ENCODE measurements around the gene ZWILCH. TPM values are rescaled to one million over a fixed set of nuclear protein-coding genes. Genes with fewer than 3 reads are reported as not detected.
"Not testable (repeated sequence)": the region's sequence is repeated elsewhere in the genome, so short reads cannot be mapped to it uniquely, and the experiment has no call there.

Gene ZWILCH
- 10 to 100 TPM; 23.1 to 30.5 (median 27.4) TPM for polyA plus RNA-seq (ENCODE audit: insufficient read length in 4 of 4)

- DNase-seq (ENCODE audit: low read depth in 4 of 4, low spot score in 2 of 4), result peak; percentile 78 to 98 (median 84)
These were observed at the start of gene ZWILCH, which contains the start of gene RPL4 for GRCh38 chr15:66504563-66505429. Gene ZWILCH, plus strand, starts transcription at chr15:66505326. Its CDS starts 13 bp downstream, at chr15:66505339. Gene RPL4, minus strand, starts transcription at chr15:66504855. Its CDS starts 65 bp downstream, at chr15:66504790.

GRCh38 chr15:66456211-66456610, 48.9 kb upstream of the ZWILCH start:
- no peak for DNase-seq (ENCODE audit: low read depth in 4 of 4, low spot score in 2 of 4)

GRCh38 chr15:66459818-66460615, 45.1 kb upstream of the ZWILCH start:
- no peak for DNase-seq (ENCODE audit: low read depth in 4 of 4, low spot score in 2 of 4)

- DNase-seq (ENCODE audit: low read depth in 4 of 4, low spot score in 2 of 4), result not testable (repeated sequence)
These were observed 43.8 kb upstream of the ZWILCH start for GRCh38 chr15:66461294-66461693.

- no peak for DNase-seq (ENCODE audit: low read depth in 4 of 4, low spot score in 2 of 4)
These were observed 43.2 kb upstream of the ZWILCH start for GRCh38 chr15:66461917-66462316.

GRCh38 chr15:66462627-66463026, 42.5 kb upstream of the ZWILCH start:
- no peak for DNase-seq (ENCODE audit: low read depth in 4 of 4, low spot score in 2 of 4)

- not testable (repeated sequence) for DNase-seq (ENCODE audit: low read depth in 4 of 4, low spot score in 2 of 4)
These were observed 39.8 kb upstream of the ZWILCH start for GRCh38 chr15:66465294-66465693.

- not testable (repeated sequence) for DNase-seq (ENCODE audit: low read depth in 4 of 4, low spot score in 2 of 4)
These were observed 37.7 kb upstream of the ZWILCH start for GRCh38 chr15:66467162-66468040.

- DNase-seq (ENCODE audit: low read depth in 4 of 4, low spot score in 2 of 4), result not testable (repeated sequence)
These were observed 34.3 kb upstream of the ZWILCH start for GRCh38 chr15:66470825-66471224.

GRCh38 chr15:66472176-66472999, 32.7 kb upstream of the ZWILCH start:
- DNase-seq (ENCODE audit: low read depth in 4 of 4, low spot score in 2 of 4), result no peak

GRCh38 chr15:66474135-66474534, 31.0 kb upstream of the ZWILCH start:
- DNase-seq (ENCODE audit: low read depth in 4 of 4, low spot score in 2 of 4), result no peak

- DNase-seq (ENCODE audit: low read depth in 4 of 4, low spot score in 2 of 4), result no peak
These were observed 30.2 kb upstream of the ZWILCH start for GRCh38 chr15:66474963-66475362.

GRCh38 chr15:66476535-66476934, 28.6 kb upstream of the ZWILCH start:
- no peak for DNase-seq (ENCODE audit: low read depth in 4 of 4, low spot score in 2 of 4)

GRCh38 chr15:66477011-66477410, 28.1 kb upstream of the ZWILCH start:
- DNase-seq (ENCODE audit: low read depth in 4 of 4, low spot score in 2 of 4), result no peak

GRCh38 chr15:66480267-66480666, 24.9 kb upstream of the ZWILCH start:
- no peak for DNase-seq (ENCODE audit: low read depth in 4 of 4, low spot score in 2 of 4)

- no peak for DNase-seq (ENCODE audit: low read depth in 4 of 4, low spot score in 2 of 4)
These were observed 23.8 kb upstream of the ZWILCH start for GRCh38 chr15:66481107-66481856.

GRCh38 chr15:66482539-66482938, 22.6 kb upstream of the ZWILCH start:
- no peak for DNase-seq (ENCODE audit: low read depth in 4 of 4, low spot score in 2 of 4)

- DNase-seq (ENCODE audit: low read depth in 4 of 4, low spot score in 2 of 4), result no peak
These were observed 22.0 kb upstream of the ZWILCH start for GRCh38 chr15:66483131-66483566.
